GM21515 (cell line): Measurements from ENCODE around the gene CRYGN.

Source experiments
- ATAC-seq: cut with Tn5 transposase; IDR thresholded peaks from one replicate; pipeline ENCODE4 v1.9.1; 2021; ENCODE audit not compliant: unreplicated experiment

The CRYGN gene

GRCh38 chr7:151427705-151428377, 12.1 kb downstream of the CRYGN start:
- no peak for ATAC-seq

GRCh38 chr7:151426904-151427704, 12.8 kb downstream of the CRYGN start:
- ATAC-seq: no peak

- no peak for ATAC-seq
Measured at GRCh38 chr7:151426441-151426903, 13.5 kb downstream of the CRYGN start.

- ATAC-seq: no peak
Measured at GRCh38 chr7:151425670-151426440, 14.1 kb downstream of the CRYGN start.

GRCh38 chr7:151424799-151425198, 15.1 kb downstream of the CRYGN start:
- ATAC-seq: no peak

- ATAC-seq: no peak
Measured at GRCh38 chr7:151423936-151424335, 16.0 kb downstream of the CRYGN start.

- no peak for ATAC-seq
Measured at GRCh38 chr7:151423226-151423625, 16.7 kb downstream of the CRYGN start.

- no peak for ATAC-seq
Measured at GRCh38 chr7:151422212-151422611, 17.7 kb downstream of the CRYGN start.

GRCh38 chr7:151420144-151420543, 19.8 kb downstream of the CRYGN start:
- ATAC-seq: no peak

GRCh38 chr7:151416941-151417315, 23.0 kb downstream of the CRYGN start:
- ATAC-seq: no peak

- ATAC-seq: no peak
Measured at GRCh38 chr7:151416112-151416940, 23.6 kb downstream of the CRYGN start.

- ATAC-seq: no peak
Measured at GRCh38 chr7:151415375-151416105, 24.4 kb downstream of the CRYGN start.

GRCh38 chr7:151413241-151413640, 26.7 kb downstream of the CRYGN start:
- no peak for ATAC-seq

- ATAC-seq: no peak
Measured at GRCh38 chr7:151412318-151412717, 27.6 kb downstream of the CRYGN start.

- no peak for ATAC-seq
Measured at GRCh38 chr7:151411551-151411950, 28.4 kb downstream of the CRYGN start.

GRCh38 chr7:151410405-151411390, 29.2 kb downstream of the CRYGN start:
- ATAC-seq: no peak

- ATAC-seq: no peak
Measured at GRCh38 chr7:151409667-151410404, 30.1 kb downstream of the CRYGN start, which contains the start of gene WDR86. Gene WDR86 (minus strand): TSS chr7:151410038. CDS start chr7:151409589, 449 bp downstream.
